ENCODE measurements around the gene TMEM190.

The TMEM190 gene

DNA sequence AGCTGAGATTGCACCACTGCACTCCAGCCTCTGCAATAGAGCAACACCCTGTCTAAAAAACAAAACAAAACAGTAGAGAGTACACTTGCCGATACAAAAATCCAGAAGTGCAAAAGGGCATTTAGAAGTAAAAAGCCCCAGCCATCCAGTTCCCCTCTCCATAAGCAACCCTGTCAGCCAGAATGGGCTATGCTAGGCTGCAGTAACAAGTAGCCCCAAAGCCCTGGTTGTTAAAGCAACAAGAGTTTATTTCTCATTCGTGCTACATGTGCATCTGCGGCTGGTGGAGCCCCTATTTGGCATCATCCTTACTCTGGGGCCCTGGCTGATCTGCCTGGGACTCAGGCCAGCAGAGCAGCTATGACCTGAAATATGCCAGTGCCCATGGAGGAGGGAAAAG is 47.9 kb downstream of the TMEM190 start:
- no peak overlapping the region for H3K27ac ChIP-seq (ENCODE audit: low read length)
- no peaks in the 10 kb centered on the region for H3K36me3 ChIP-seq (ENCODE audit: insufficient read depth, low read depth, low read length)
- no peaks in the 10 kb centered on the region for H3K9me3 ChIP-seq (ENCODE audit: insufficient read depth, low read depth, low read length)
- no peak overlapping the region for H3K9ac ChIP-seq (ENCODE audit: low read depth, low read length)
- H3K4me1 ChIP-seq (ENCODE audit: insufficient read depth, low read length), result no peaks in the 10 kb centered on the region
- no peaks in the 10 kb centered on the region; the same call in 1 of the 2 replicates for H3K27me3 ChIP-seq (ENCODE audit: insufficient read depth, low read length)
- no peak overlapping the region for H3K4me3 ChIP-seq (ENCODE audit: low read length)

DNA sequence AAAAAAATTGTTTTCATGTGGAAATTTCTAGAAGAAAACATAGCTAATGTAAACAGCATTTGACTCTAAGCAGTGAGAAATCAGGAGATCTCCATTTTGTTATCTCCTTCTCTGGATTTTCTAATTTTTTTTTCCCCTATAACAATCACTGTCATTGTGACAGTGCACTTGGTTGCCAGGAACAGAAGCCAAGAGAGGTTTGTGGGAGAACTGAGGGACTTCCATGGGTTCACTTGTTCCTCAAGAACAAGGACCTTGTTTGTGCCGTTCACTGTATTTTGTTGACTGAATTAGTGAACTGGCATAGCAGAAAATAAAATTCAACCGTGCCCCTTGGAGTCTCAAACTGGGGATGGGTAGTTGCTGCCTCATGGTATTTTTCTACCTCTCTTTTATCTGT is 49.4 kb downstream of the TMEM190 start:
- H3K9me3 ChIP-seq (ENCODE audit: insufficient read depth, low read depth, low read length), result no peaks in the 10 kb centered on the region
- no peaks in the 10 kb centered on the region for H3K4me1 ChIP-seq (ENCODE audit: insufficient read depth, low read length)
- H3K9ac ChIP-seq (ENCODE audit: low read depth, low read length), result no peak overlapping the region
- no peak overlapping the region for H3K4me3 ChIP-seq (ENCODE audit: low read length)
- H3K36me3 ChIP-seq (ENCODE audit: insufficient read depth, low read depth, low read length), result no peaks in the 10 kb centered on the region
- no peak overlapping the region for H3K27ac ChIP-seq (ENCODE audit: low read length)
- no peaks in the 10 kb centered on the region; the same call in 1 of the 2 replicates for H3K27me3 ChIP-seq (ENCODE audit: insufficient read depth, low read length)

Data from iPS-20b (cell line).